ENCODE measurements around the gene ATXN10.

Gene ATXN10

DNA sequence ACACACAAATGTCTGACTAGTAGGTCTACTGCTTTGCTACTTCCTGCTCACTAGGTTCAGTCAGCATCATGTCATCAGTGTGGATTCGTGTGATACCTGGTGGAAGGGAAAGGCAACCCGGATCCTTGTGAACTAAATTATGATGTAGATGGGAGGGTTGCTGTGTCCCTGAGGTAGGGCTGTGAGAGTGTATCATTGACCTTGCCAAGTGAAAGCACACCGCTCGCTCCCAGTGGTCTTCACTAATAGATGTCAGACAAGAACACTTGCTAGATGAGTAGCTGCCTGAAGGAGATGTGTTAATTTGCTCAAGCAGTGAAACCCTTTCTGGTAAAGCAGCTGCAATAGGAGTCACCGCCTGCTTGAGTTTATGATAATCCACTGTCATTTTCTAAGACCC, 185.9 kb downstream of the ATXN10 start:
- DNase-seq (ENCODE audit: low read depth in 3 of 3): no peak

DNA sequence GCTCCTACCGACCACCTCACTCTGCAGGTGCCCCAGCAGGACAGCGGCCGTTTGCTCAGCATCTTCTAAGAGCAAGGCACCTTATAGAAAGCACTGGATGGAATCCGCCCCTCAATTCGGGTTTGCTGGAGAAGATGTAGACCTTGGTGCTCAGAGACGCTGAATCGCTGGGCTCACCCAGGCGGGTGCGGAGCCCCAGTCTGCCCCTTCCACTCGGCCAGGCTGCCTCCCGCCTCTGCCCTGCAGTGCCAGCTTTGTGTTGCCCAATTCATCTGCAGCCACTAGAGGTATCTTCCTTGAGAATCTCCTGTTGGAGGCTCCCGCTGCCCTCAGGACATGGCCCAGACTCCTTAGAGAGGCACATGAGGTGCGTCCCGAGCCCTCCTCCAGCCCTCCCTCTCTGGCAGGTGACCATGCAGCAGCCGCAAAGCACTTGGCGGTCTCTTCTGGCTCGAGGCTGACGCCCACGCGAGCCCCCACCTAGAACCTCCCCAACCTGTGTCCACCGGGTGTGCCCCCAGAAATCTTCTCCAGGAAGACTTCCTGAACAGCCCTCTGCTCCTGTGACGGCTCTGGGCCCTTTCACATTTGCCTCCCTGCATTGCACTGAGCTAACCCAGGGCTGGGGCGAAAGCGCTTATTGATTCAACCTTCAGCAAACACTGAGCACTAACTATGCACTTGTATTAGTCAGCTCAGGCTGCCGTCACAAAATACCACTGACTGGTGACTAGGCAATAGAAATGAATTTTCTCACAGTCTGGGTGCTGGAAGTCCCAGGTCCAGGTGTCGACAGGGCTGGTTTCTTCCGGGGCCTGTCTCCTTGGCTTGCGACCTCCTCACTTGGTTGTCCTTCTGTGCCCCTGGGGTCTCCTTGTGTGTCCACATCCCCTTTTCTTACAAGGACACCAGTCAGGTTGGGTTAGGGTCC, 187.9 kb downstream of the ATXN10 start:
- DNase-seq (ENCODE audit: low read depth in 3 of 3): no peak

DNA sequence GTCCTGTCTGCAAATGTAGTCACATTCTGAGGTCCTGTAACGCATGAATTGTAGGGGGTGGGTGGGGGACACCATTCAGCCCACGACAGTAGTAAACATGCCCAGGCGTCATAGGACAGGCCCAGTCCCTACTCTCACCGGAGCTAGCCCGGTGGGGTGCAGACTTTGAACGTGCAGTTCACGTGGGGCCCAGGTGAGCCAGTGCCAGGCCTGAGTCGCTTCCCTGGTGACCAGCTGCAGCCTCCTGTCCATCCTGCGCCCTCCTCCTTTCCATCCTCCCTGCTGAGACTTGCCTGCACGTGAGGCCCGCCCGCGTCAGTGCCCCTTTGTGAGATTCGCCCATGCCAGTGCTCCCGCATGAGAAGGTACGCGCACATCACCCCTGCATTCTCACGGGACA, 188.6 kb downstream of the ATXN10 start:
- DNase-seq (ENCODE audit: low read depth in 3 of 3): no peak

DNA sequence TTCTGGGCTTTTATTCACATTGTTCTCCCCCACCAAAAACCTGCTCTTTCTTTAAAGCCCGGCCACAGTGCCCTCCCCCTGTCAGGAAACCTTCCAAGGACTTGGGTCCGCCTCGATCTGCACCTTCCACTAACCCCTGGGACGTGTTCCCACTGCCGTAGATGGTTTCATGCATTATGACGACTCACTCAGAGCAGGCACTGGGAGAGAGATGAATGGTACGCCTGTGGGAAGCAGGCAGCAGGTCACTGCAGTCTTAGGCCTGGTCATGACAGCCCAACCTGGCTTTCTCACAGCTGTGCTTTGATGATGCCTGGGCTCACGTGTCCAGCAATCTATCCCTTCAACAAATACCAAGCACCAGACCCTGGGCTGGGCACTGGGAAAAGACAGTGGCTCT, 189.6 kb downstream of the ATXN10 start:
- no peak for DNase-seq (ENCODE audit: low read depth in 3 of 3)

DNA sequence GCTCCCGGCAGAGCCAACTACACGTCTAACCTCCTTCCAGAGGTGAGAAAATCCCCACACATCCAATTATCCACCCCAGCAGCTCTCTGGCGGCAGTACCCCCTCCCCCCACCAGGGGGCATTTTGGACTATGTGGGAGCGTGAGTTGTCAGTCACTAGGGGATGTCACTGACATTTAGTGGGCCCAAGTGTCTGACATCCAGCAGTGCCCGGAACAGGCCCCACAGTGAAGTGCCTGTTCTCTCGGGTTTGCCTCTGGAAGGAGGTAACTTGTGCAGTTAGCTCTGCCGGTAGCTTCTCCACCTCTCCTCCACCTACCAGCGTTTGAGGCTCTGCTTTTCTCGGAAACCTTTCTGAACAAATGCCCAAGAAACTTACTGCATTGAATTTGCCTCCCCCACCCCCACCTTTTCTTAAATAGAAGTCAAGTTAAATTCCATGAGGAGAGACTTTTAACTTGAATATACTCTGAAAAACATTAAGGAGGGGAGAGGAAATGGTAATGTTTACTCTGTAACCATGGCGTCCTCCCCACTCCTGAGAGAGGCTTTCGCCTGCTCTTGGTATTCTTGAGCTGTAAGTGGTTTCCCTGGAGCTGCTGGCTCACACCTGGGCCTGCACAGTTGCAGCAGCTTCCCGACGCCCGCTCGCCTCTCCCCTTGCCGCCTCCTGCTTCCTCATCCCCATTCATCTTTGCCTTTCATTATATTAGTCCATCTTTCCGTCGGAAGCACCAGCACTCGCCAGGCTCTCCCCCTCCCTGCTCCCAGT, 192.5 kb downstream of the ATXN10 start:
- peak; percentile 48 to 65 (median 49) for DNase-seq (ENCODE audit: low read depth in 3 of 3)

DNA sequence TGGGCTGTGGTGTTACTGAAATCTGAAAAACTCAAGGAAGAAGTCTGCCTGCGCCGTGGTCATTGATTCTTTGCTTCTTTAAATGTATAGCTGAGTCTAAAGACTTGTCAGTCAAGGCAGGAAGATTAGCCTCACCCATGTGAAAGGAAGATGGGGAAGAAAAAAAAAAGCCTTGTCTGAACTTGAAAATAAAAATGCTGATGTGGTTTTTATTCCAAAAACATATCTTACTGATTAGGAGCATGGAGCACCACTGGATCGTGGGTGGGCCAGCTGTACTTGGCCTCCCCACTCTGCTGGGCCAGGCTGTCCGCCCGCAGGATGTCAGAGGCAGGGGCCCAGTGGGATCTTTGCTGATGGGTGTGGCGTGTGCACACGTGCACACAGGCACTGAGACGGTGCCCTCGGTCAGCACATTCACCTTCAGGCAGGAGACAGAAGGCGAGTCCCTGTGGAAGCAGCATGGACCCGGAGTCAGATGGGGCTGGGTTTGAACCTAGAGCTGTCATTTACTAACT, 193.4 kb downstream of the ATXN10 start:
- DNase-seq (ENCODE audit: low read depth in 3 of 3): no peak

DNA sequence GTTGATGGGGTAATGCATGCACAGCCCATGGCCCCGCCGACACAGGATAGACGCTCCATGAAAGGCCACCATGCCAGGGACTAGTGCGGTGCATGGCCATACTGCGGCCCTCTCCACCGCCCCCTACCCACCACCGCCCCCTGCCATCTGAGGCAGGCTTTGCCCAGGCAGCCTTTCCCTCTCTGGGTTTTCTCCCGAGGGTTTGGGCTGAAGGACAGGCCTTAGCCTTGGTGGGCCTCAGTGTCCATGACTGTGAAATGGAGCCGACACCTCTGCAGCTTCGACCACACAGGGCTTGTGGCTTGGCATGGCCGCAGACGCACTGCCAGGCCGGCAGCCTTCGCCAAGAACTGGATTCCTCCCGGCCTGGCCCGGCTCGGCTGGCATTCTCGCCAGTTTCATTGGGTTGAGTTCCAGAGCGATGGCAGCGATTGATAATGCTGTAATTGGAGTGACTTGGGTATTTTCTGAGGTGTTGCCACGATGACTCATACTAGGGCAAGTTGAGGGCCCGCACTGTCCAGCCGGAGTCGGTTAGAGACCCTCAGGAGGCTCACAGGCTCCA, 194.0 kb downstream of the ATXN10 start:
- no peak for DNase-seq (ENCODE audit: low read depth in 3 of 3)

DNA sequence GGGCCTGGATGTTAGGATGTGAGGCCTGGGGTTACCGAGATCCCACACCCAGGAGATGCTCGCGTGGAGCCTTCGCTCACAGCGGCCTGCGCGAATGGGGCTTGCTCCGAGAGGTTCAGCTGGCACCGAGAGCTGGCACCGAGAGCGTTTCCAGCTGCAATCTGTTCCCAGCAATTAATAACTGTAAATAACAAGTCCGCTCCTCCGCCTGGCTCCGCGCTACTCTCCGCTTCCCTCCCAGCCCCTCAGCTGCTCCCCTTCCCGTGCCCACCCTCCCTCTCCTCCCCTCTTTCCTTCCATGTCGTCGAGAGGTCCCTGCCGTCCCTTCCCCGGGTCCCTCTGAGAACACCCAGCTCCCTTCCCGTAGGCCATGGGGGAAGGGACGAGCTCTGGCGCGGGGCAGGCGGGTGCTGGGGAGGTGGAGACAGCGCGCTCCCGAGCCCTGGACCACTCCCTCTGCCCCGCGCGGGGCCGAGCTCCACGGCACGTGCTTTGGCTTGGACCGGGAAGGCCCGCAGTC, 194.6 kb downstream of the ATXN10 start:
- no peak for DNase-seq (ENCODE audit: low read depth in 3 of 3)

DNA sequence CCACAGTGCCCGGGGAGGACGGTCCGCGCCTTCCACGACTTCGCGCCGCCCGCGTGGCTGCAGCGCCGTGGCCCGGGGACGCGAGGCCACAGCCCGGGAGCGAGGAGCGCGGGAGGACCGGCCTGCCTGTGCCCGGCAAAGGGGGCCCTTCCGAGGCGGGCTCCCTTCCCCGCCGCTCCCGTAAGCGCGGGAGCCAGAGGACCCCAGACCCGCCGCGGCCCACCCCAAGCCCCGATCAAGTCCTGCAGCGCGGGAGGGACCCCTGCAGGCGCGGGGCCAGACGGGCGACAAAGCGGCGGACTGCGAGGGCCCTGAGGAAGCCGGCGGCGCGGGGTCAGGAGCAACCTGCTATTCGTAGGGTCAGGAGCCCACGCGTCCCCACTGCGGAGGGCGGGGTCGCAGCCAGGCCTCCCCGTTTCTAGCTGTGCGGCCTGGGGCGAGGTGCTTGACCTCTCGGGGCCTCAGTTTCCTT, 195.0 kb downstream of the ATXN10 start:
- no peak for DNase-seq (ENCODE audit: low read depth in 3 of 3)

DNA sequence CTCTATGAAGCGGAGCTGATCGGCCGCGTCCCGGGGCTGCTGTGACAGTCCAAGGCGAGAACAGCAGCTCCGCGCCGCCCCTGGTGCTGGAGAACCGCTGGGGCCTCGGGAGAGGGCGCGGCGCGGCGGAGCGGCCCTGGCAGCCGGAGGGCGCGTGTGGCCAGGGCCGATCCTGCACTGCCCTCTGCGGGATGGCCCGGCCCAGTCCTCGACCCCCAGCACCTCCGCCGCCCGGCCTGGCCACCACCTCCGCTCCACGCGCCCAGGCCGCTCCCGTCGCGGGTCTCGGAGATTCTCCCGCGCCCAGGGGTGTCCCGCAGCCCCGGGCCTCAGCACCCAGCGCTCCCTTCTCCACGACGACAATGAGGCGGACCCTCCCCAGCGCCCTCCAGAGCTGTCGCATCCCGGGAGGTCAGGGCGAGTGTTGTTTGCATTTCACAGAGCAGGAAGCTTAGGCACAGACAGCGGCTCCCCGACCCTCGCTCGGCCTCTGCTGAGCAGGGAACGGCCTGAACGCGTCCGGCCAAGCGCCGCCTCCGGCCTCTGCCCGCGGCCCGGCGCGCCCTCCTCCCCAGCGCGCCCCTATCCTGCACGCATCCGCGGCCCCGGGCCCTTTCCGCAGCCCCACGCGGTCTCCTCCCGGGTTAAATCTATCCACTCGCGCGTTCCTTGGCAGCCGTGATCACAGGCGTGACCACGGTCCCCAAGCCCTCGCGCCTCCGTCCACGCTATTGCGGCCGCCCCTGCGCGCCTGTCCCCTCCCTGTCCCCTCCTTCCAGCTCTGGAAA, 195.7 kb downstream of the ATXN10 start:
- no peak for DNase-seq (ENCODE audit: low read depth in 3 of 3)

DNA sequence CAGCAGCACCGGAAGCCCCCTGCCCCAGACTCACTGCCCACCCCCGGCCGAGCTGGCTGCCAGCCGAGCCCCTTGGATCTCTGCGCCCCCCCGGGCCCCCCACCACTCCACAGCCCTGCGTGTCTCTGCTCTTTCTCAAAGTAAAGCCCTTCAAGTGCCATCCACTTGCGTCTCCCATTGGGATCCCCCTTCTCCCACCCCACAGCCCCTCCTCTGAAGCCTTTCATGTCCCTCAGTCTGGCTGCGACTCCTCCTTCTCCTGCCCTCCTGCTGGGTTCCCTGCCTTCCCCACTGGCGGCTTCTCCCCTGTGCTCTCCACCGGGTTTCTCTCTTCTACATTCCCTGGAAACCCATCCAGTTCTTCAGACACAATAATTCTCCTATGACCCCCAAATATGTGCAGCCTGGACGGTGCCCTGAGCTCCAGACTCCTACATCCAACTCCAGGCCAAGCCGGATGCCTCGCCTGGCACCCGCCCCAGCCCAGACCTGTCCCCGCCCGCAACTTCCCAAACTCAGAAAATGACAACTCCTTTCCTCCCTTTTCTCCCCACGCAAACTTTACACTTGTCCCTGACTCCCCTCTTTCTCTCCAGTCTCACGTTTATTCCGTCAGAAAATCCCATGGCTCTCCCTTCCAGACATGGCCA, 196.4 kb downstream of the ATXN10 start:
- no peak for DNase-seq (ENCODE audit: low read depth in 3 of 3)

DNA sequence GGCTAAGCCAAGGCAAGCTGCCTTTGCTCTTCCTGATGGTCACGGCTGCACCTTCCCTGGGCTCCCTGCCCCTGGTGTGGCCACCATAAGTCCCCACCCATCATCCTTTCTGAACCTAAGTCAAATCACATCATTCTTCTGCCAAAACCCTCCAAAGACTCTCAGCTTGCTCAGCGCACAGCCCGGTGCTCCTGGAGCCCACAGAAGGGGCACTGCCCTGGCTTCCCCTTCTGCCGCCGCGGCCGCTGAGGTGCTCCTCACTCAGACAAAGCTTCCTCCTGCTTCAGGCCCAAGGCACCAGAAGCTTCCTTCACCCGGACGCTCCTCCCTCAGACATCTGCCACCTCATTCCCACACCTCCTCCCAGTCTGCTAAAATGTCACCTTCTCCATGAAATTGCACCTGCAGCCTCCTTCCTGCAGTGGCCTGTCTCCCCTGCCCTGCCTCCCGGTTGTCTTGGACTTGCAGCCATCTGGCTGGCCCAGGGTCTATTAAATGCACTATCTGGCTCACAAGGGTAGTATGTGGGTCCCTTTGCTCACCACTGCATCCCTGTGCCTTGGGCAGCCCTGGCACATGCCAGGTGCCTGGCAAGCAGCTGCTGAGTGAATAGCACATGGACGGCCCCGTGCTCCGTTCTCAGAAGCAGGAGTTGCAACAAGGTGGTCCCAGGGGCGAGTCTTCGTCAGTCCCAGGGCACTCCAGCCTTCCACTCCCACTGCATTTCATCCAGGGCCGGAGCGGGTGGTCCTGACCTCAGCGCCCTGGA, 197.1 kb downstream of the ATXN10 start:
- DNase-seq (ENCODE audit: low read depth in 3 of 3): no peak

DNA sequence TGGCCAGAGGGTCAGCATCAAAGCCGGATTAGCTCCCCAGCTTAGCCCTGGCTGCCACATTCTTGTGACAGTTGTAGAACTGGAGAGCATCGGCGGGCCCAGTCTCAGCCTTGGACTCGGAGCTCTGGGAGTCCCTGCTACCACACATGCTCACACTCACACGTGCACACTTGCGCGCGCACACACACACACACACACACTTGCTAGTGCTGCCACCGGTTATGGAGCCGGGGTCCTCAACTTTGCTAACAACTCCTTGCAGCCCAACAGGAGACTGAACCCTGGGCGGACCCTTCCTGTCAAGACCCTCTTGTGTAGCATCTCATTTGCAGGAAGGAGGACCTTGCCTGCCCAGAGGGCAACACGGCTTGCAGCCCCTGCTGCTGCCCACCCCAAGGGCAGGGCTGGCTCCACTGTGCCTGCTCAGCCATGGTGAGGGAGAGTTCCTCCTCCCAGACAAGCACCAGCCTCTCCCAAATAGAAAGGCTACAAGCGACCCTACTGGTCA, 197.8 kb downstream of the ATXN10 start:
- DNase-seq (ENCODE audit: low read depth in 3 of 3): no peak

DNA sequence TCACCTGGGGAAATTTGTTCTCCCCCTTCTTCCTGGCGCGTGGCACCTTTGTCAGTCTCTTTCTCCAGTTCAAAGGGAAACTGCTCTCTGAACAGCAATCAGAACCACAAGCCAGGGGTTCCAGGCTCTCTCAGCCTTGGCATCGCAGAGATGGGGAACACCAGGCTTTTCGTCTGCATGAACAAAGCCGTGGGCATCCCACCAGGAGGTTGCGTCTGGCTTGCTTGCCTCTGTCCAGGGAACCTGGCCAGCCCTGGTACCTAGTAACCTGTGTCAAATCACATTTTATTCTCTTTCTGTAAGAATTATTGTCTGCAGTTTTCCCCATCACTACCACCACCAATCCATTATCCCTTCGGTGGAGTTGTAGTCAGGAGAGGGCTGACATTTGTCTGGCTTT, 198.4 kb downstream of the ATXN10 start:
- no peak for DNase-seq (ENCODE audit: low read depth in 3 of 3)

DNA sequence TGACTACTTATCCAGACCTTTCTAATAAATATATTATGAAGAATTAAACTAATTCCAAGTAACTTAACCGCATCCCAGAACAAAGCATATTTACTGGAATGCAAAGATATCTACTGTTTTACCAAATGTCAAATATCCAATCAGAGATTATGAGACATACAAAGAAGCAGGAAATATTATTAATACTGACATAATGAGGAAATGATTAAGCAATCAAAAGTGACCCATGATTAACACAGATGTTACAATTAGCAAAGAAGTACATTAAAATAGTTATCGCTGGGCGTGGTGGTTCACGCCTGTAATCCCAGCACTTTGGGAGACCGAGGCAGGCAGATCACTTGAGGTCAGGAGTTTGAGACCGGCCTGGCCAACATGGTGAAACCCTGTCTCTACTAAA, 200.1 kb downstream of the ATXN10 start:
- no peak for DNase-seq (ENCODE audit: low read depth in 3 of 3)

DNA sequence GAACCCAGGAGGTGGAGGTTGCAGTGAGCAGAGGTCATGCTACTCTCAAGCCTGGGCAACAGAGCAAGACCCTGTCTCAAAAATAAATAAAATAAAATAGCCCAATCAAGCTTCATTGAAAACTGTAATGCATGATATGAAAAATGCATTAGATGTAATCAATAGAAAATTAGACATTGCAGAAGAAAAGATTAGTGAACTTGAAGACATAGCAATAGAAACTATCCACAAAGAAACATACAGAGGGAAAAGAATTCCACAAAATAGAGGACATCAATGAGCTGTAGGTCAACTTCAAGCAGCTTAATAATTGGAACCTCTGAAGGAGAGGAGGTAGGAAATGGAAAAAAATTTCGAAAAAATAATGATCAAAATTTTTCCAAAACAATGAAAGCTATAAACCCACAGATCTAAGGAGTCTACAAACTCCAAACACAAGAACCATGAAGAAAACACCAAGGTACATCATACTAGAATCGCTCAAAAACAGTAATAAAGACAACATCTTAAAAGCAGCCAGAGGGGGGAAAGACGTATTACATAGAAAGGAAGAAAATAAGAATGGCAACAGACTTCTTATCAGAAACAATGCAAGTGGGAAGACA, 201.1 kb downstream of the ATXN10 start:
- DNase-seq (ENCODE audit: low read depth in 3 of 3): no peak

DNA sequence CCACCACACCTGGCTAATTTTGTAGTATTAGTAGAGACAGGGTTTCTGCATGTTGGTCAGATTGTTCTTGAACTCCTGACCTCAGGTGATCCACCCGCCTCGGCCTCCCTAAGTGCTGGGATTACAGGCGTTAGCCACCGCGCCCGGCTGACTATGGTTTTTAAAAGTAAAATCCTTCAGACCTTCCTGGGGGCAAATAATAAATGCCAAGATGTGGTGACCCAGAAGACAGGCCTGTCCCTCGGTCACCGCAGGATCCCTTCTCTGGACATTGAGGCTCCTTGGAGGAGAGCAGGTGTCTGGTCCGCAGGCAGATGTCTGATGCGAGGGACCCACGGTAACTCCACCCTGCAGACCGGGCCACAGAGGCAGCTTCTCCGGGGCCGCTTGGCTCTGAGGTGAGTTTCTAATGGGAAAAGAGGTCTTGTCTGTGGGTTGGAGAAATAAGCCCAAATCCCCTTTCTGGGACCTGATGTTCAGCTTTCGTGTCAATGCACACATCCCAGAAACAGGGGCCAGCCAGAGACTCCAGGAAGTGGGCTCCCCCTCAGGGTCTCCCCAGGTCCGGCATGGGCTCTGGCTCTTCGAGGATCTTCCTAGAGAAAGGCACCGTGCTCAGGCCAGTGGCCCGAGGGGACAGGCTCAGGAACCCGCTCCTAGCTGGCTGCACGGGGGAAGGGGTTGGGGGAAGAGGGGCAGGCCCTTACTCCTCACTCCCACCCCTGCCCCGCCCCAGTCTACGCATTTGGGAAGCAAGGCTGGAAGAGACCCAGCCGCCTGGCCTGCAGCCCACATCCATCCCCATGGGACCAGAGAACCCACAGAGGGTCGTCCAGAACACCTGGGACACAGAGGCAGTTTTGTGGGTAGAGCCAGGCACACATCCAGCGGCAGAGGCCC, 204.8 kb downstream of the ATXN10 start:
- no peak for DNase-seq (ENCODE audit: low read depth in 3 of 3)

DNA sequence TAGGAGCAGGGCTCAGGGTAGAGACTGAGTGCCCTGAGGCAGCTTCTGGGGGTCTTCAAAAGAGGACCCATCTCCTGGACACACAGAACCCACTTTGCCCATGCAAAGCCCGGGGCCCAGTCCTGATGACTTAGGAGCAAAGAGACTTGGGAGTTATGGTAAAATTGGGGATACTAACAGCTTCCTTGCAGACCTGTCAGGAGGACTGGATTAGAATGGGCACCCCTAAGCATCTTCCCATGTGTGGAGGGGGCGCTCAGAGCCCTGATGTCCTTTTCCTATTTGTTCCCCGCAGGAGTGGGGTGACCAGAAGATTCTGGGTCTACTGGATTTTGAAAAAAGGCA, 205.4 kb downstream of the ATXN10 start:
- no peak for DNase-seq (ENCODE audit: low read depth in 3 of 3)

All from stimulated activated CD4-positive, alpha-beta T cell treated with anti-CD3 and anti-CD28 coated beads, TNF-alpha, amount 100 ng/mL, for 4 hours (primary cell).